Ectodermal cell (in vitro differentiated cells): ENCODE measurements around the gene GRIN2C.

Source experiments
- H3K27ac ChIP-seq: 2 replicates; pipeline ENCODE4 v1.7.0; 2013; ENCODE audit warnings: mild to moderate bottlenecking, low read depth, low read length; ENCODE audit not compliant: insufficient read depth, poor library complexity, severe bottlenecking
- H3K27me3 ChIP-seq: 2 replicates; pipeline ENCODE4 v1.7.0; 2013; ENCODE audit warnings: mild to moderate bottlenecking, low read length; ENCODE audit not compliant: insufficient read depth, control insufficient read depth, poor library complexity, severe bottlenecking
- H3K36me3 ChIP-seq: one replicate; pipeline ENCODE4 v1.7.0; 2013; ENCODE audit warnings: low read length; ENCODE audit not compliant: control insufficient read depth, insufficient read depth
- H3K4me1 ChIP-seq: one replicate; pipeline ENCODE4 v1.7.0; 2013; ENCODE audit warnings: low read length; ENCODE audit not compliant: control insufficient read depth, insufficient read depth
- H3K4me3 ChIP-seq: 2 replicates; pipeline ENCODE4 v1.7.0; 2013; ENCODE audit warnings: low read depth, low read length, control low read depth; ENCODE audit not compliant: insufficient read depth
- H3K9me3 ChIP-seq: 2 replicates; pipeline ENCODE4 v1.7.0; 2013; ENCODE audit warnings: mild to moderate bottlenecking, low read length, moderate library complexity; ENCODE audit not compliant: control insufficient read depth
- WGBS, 2 experiments: methylation state at CpG; one replicate each; pipeline ENCODE4 v1.1.7; 2013; ENCODE audit warnings: missing lambda C conversion rate in 2 of 2; 5-methylcytosine and 5-hydroxymethylcytosine counted together

GRIN2C gene

DNA sequence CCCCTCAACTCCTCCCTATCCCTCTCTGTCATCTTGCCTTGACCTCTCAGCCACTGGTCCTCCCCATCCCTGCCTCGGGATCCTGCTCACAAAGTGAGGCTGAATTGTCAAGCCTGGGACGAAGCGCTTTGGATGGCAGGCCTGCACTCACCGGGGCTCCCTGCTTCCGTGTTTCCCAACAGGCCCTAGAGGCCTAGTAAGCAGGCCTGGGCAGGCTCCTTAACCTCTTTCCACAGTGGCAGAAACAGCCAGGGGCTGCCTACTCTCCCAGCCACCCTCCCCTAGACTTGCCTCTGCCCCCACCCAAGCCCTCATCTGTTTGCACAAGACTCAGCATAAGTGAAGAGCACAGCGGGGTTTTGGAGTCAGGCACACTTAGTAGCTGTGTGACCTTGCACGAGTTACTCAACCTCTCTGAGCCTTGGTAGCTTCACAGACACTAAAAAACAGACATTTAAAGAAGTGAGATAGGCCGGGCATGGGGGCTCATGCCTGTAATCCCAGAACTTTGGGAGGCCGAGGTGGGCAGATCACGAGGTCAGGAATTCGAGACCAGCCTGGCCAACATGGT lies 38.8 kb upstream of the GRIN2C start:
- Histone ChIP-seq H3K36me3 (no peaks in the 10 kb centered on the region), H3K4me3 (no peak overlapping the region), H3K27me3 (peaks cover 43% of the 10 kb centered on the region), H3K9me3 (no peaks in the 10 kb centered on the region), H3K4me1 (peaks cover 8% of the 10 kb centered on the region), H3K27ac (no peak overlapping the region)
- WGBS, 2 experiments = 86% methylated on average over 11 of the region's 11 CpGs

- no peaks in the 10 kb centered on the region for H3K9me3 ChIP-seq
- peak overlapping the region; percentile 27 for H3K4me3 ChIP-seq
- H3K36me3 ChIP-seq = no peaks in the 10 kb centered on the region
- 41 to 42% methylated on average over 22 of the region's 22 CpGs for whole genome bisulfite sequencing, 2 experiments
- peaks cover 9% of the 10 kb centered on the region for H3K4me1 ChIP-seq
- H3K27ac ChIP-seq = no peak overlapping the region
- H3K27me3 ChIP-seq = peaks cover 69% of the 10 kb centered on the region
Measured at GRCh38 chr17:74893936-74894671, 34.4 kb upstream of the GRIN2C start.

GRCh38 chr17:74892974-74893911 lies 33.6 kb upstream of the GRIN2C start, which contains the start of gene FADS6:
Gene FADS6, minus strand, starts transcription at chr17:74893633. Its CDS starts 38 bp downstream, at chr17:74893595.
- peaks cover 69% of the 10 kb centered on the region for H3K27me3 ChIP-seq
- WGBS, 2 experiments = 7% methylated on average over 86 of the region's 86 CpGs
- H3K36me3 ChIP-seq = no peaks in the 10 kb centered on the region
- H3K4me3 ChIP-seq = peak within 1 kb of the TSS; percentile 27
- H3K27ac ChIP-seq = no peak within 1 kb of the TSS
- H3K9me3 ChIP-seq = no peaks in the 10 kb centered on the region
- peaks cover 9% of the 10 kb centered on the region for H3K4me1 ChIP-seq

- Histone ChIP-seq H3K27me3 (peaks cover 66% of the 10 kb centered on the region), H3K4me3 (no peak overlapping the region), H3K9me3 (no peaks in the 10 kb centered on the region)
Measured at GRCh38 chr17:74892013-74892841, 32.5 kb upstream of the GRIN2C start.

GRCh38 chr17:74890554-74890953 lies 30.9 kb upstream of the GRIN2C start:
- WGBS, 2 experiments = 93 to 94% methylated on average over 7 of the region's 7 CpGs
- Histone ChIP-seq H3K9me3 (no peaks in the 10 kb centered on the region), H3K36me3 (no peaks in the 10 kb centered on the region), H3K4me3 (no peak overlapping the region), H3K27ac (no peak overlapping the region), H3K4me1 (peaks cover 9% of the 10 kb centered on the region), H3K27me3 (peaks cover 49% of the 10 kb centered on the region)

More at GRCh38 chr17:74892013-74892841, 32.5 kb upstream of the GRIN2C start:
- H3K36me3 ChIP-seq = no peaks in the 10 kb centered on the region
- H3K27ac ChIP-seq = no peak overlapping the region
- H3K4me1 ChIP-seq = peaks cover 9% of the 10 kb centered on the region
- 84 to 86% methylated on average over 20 of the region's 20 CpGs for WGBS, 2 experiments

DNA sequence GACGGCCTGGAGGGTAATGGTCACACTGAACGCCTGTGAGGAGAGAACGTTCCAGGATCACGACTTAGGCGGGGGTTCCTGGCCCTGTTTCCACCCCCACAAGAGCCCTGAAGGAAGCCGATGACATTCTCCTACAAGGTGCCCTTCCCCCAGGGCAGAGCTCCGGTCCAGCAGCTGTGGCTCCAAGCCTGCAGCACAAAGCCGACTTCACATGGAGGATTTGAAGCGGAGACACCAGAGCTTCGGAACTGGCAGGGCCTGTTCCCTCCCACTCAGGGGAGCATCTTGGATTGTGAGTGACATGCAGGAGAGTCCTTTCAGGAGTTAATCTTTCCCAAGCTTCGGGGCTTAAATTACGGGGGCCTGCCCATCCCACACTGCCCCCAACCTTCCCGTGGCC lies 28.8 kb upstream of the GRIN2C start:
- H3K4me3 ChIP-seq = no peak overlapping the region
- 74 to 78% methylated on average over 13 of the region's 13 CpGs for WGBS, 2 experiments
- no peaks in the 10 kb centered on the region for H3K36me3 ChIP-seq
- peaks cover 29% of the 10 kb centered on the region for H3K27me3 ChIP-seq
- H3K27ac ChIP-seq = no peak overlapping the region
- no peaks in the 10 kb centered on the region for H3K9me3 ChIP-seq
- peaks cover under 1% of the 10 kb centered on the region for H3K4me1 ChIP-seq

- 82 to 85% methylated on average over 15 of the region's 15 CpGs for whole genome bisulfite sequencing, 2 experiments
- Histone ChIP-seq H3K9me3 (no peaks in the 10 kb centered on the region), H3K4me1 (no peaks in the 10 kb centered on the region), H3K4me3 (no peak overlapping the region), H3K27me3 (no peaks in the 10 kb centered on the region), H3K36me3 (no peaks in the 10 kb centered on the region), H3K27ac (no peak overlapping the region)
Measured at GRCh38 chr17:74883241-74883745, 23.6 kb upstream of the GRIN2C start.

DNA sequence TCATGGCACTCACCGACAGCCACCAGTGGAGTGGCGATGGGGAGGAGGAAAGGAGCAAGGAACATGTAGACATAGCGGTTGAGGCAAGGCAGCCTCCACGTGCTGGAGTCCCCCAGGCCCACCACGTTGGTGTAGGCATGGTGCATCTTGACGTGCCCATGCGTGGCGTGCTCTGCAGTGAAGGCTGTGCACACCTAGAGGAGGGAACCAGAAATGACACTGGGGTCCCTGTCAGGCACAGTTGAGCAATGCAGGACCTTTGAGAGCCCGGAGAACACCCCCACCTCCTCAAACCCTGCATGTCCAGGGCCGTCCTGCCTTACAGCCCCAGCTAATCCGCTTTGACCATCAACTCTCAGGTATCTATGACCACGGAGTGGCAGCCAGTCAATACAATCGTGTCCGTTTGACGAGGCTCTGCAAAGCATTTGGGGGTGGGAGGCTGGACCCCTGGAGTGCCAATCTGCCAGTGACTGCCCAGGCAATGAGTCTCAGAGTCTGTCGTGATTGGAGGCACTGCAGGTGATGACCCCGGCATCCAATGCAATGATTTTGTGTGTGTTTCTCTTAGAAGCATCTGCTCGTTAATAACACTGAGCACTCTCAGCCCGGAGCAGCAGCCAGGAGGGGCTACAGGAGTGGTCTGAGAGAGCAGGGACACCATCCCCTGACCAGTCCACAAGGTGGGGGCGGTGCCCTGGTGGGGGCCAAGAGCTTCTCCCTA lies 23.0 kb upstream of the GRIN2C start:
- Histone ChIP-seq H3K27me3 (no peaks in the 10 kb centered on the region), H3K4me3 (no peak overlapping the region), H3K4me1 (no peaks in the 10 kb centered on the region), H3K27ac (no peak overlapping the region), H3K9me3 (no peaks in the 10 kb centered on the region), H3K36me3 (no peaks in the 10 kb centered on the region)
- WGBS, 2 experiments = 81 to 82% methylated on average over 20 of the region's 20 CpGs

DNA sequence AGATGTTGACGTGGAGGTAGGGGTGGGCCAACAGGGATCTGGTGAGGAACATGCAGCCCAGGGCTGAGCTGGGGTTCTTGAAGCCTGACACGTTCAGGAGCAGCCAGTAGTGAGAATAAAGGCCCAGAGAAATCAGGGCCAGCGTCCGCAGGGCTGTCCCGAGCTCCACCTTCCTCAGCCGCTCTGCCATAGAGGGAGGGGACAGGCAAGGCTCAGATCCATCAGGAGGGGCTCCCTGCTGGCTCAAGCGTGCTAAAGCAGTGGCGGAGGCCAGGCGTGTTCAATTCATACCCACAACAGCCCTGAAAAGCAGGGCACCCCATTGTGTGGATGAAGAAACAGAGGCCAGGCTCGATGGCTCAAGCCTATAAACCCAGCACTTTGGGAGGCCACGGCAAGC lies 21.4 kb upstream of the GRIN2C start:
- WGBS, 2 experiments = 60 to 71% methylated on average over 11 of the region's 11 CpGs
- Histone ChIP-seq H3K9me3 (no peaks in the 10 kb centered on the region), H3K36me3 (no peaks in the 10 kb centered on the region), H3K27me3 (no peaks in the 10 kb centered on the region), H3K27ac (no peak overlapping the region), H3K4me3 (no peak overlapping the region), H3K4me1 (no peaks in the 10 kb centered on the region)
